Common myeloid progenitor, CD34-positive (primary cell): ENCODE measurements around the gene TTC27.

Experiments used
- CTCF ChIA-PET: fragments of 350-600 bp; sonication (Branson Sonifier 250); formaldehyde crosslinking; loops from one replicate; lab custom pipeline; 2021; ENCODE audit warnings: antibody characterized with exemption; lab: Charles Lee
- POLR2A ChIA-PET: fragments of 350-600 bp; sonication (Branson Sonifier 250); formaldehyde crosslinking; loops from one replicate; lab custom pipeline; 2021; ENCODE audit warnings: antibody characterized with exemption; lab: Charles Lee
- DNase-seq, 3 donors: peaks; one replicate each; pipeline versions ENCODE4 v3.0.0 to v3.0.0-alpha.2; 2013
- H3K27ac ChIP-seq, 2 experiments: 1 replicate in 1 of 2; 2 replicates in 1 of 2; pipeline ENCODE4 v1.7.0; 2013; ENCODE audit warnings: inconsistent platforms in 2 of 2, low read length in 2 of 2, mild to moderate bottlenecking in 2 of 2, low read depth in 1 of 2, moderate library complexity in 1 of 2; ENCODE audit not compliant: severe bottlenecking in 2 of 2, insufficient read depth in 1 of 2, poor library complexity in 1 of 2
- H3K27me3 ChIP-seq, 5 experiments: replicated peaks in 2 of 5; 1 replicate in 3 of 5; 2 replicates in 2 of 5; pipeline versions ENCODE4 v1.6.1 to v1.7.0; 2013; ENCODE audit warnings: low read length in 4 of 5, mild to moderate bottlenecking in 2 of 5, moderate library complexity in 2 of 5, inconsistent platforms in 1 of 5; ENCODE audit not compliant: insufficient read depth in 5 of 5, control insufficient read depth in 4 of 5
- H3K36me3 ChIP-seq, 4 experiments: 1 replicate in 2 of 4; 2 replicates in 2 of 4; pipeline versions ENCODE4 v1.6.1 to v1.7.0; 2013; ENCODE audit warnings: low read length in 3 of 4, control low read depth in 1 of 4, mild to moderate bottlenecking in 1 of 4; ENCODE audit not compliant: control insufficient read depth in 4 of 4, insufficient read depth in 4 of 4
- H3K4me1 ChIP-seq, 4 experiments: 1 replicate in 3 of 4; 2 replicates in 1 of 4; pipeline versions ENCODE4 v1.6.1 to v1.7.1; 2013; ENCODE audit warnings: low read length in 3 of 4, mild to moderate bottlenecking in 3 of 4, control low read depth in 1 of 4, inconsistent platforms in 1 of 4, moderate library complexity in 1 of 4; ENCODE audit not compliant: control insufficient read depth in 4 of 4, insufficient read depth in 4 of 4; ENCODE audit errors: control extremely low read depth in 1 of 4
- H3K4me3 ChIP-seq, 7 experiments: 1 replicate in 4 of 7; 2 replicates in 3 of 7; pipeline versions ENCODE4 v1.5.1 to v1.7.0; 2013; ENCODE audit warnings: mild to moderate bottlenecking in 7 of 7, low read length in 6 of 7, moderate library complexity in 6 of 7, inconsistent platforms in 2 of 7, low read depth in 2 of 7, control low read depth in 1 of 7; ENCODE audit not compliant: insufficient read depth in 4 of 7, control insufficient read depth in 1 of 7; ENCODE audit errors: extremely low read depth in 1 of 7
- H3K9me3 ChIP-seq, 5 experiments: 1 replicate in 4 of 5; 2 replicates in 1 of 5; pipeline versions ENCODE4 v1.6.1 to v1.7.1; 2013; ENCODE audit warnings: low read length in 4 of 5, mild to moderate bottlenecking in 2 of 5, inconsistent platforms in 1 of 5, low read depth in 1 of 5, moderate library complexity in 1 of 5; ENCODE audit not compliant: control insufficient read depth in 4 of 5, insufficient read depth in 2 of 5; ENCODE audit errors: control extremely low read depth in 1 of 5
- WGBS: methylation state at CpG from one replicate; pipeline ENCODE4 v1.1.5; 2013; ENCODE audit not compliant: insufficient coverage; 5-methylcytosine and 5-hydroxymethylcytosine counted together

Gene TTC27

DNA sequence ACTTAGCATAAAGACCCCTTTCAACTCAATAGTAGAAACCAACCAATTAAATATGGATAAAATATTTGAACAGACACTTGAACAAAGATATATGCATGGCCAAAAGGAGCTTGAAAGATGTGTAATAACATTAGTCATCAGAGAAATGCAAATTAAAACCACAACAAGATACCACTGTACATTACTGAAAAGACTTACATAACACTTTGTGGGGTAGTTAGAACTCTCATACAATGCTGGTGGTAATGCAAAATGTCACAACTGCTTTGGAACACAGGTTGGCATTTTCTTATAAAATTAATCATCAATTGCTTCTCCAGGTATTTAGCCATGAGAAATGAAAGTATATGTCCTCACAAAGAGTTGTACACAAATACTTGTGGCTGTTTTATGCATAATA is 60.7 kb downstream of the TTC27 start:
- Histone ChIP-seq H3K4me1 (no peaks in the 10 kb centered on the region), H3K27me3 (no peaks in the 10 kb centered on the region), H3K9me3 (no peaks in the 10 kb centered on the region), H3K4me3 (no peak overlapping the region), H3K27ac (no peak overlapping the region), H3K36me3 (peaks cover 0 to 6% (median 0%) of the 10 kb centered on the region in 4 experiments)
- POLR2A ChIA-PET: no interaction called here
- CTCF ChIA-PET: no interaction called here
- peak in 2 of 3 donors; percentile 20 to 35 for DNase-seq

DNA sequence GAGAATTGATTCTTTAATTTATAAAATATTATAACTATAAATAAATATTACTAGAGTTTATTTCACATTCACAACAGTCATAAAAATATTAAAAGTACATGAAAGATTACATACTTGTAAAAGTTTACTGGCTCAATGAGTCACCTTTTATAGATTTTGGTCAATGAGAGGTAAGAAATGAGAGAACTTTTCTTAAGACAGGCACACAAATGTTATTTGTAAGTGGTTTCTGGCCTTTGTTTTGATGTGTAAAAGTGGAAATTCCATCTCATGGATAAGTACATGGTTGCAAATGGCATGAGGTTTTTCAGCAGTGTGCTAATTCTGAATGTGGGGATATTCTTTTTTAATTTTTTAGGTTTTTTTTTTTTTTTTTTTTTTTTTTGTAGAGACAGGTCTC is 63.8 kb downstream of the TTC27 start:
- no peaks in the 10 kb centered on the region for H3K27me3 ChIP-seq
- CTCF ChIA-PET: no interaction called here
- no peak for DNase-seq
- H3K4me3 ChIP-seq: no peak overlapping the region
- peaks cover 0 to 2% (median 0%) of the 10 kb centered on the region in 4 experiments for H3K36me3 ChIP-seq
- no peaks in the 10 kb centered on the region for H3K4me1 ChIP-seq
- H3K9me3 ChIP-seq: no peaks in the 10 kb centered on the region
- no peak overlapping the region for H3K27ac ChIP-seq
- POLR2A ChIA-PET: no interaction called here

DNA sequence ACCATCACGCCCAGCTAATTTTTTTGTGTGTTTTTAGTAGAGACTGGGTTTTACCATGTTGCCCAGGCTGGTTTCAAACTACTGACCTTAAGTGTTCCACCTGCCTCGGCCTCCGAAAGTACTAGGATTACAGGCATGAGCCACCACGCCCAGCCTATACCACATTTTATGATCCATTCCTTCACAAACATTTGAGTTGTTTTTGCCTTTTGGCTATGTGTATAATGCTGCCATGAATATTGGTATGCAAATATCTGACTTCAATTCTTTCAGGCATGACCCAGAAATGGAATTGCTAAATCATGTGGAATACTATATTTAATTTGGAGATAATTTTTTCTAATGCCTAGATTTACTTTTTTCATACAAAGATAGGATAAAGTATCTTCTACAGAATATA is 68.6 kb downstream of the TTC27 start:
- POLR2A ChIA-PET: no interaction called here
- no peaks in the 10 kb centered on the region for H3K27me3 ChIP-seq
- peaks cover 0 to 8% (median 2%) of the 10 kb centered on the region in 4 experiments for H3K36me3 ChIP-seq
- no CpG with 5 or more reads among the region's 4 CpGs for WGBS
- H3K27ac ChIP-seq: no peak overlapping the region
- no peaks in the 10 kb centered on the region for H3K9me3 ChIP-seq
- H3K4me1 ChIP-seq: no peaks in the 10 kb centered on the region
- CTCF ChIA-PET: no interaction called here
- DNase-seq: no peak
- H3K4me3 ChIP-seq: no peak overlapping the region

DNA sequence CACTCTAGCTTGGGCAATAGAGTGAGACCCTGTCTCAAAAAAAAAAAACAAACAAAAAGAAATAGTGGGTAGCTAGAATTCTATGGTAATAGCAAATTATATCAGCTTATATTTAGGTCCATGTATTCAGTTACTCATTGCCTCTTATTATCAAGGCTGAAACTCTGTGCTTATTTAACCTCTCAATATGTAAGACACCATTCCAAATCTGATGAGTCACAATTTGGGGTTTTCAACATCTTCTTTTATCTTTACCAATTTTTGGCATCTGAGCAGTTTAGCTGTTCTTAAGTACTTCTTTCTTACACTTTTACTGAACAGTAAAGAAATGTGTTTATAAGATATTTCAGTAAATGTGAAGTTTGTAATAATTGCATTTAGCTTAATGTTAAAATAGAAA is 69.3 kb downstream of the TTC27 start:
- no peaks in the 10 kb centered on the region for H3K9me3 ChIP-seq
- H3K36me3 ChIP-seq: peaks cover 0 to 8% (median 2%) of the 10 kb centered on the region in 4 experiments
- H3K27me3 ChIP-seq: no peaks in the 10 kb centered on the region
- H3K4me1 ChIP-seq: no peaks in the 10 kb centered on the region
- CTCF ChIA-PET: no interaction called here
- H3K4me3 ChIP-seq: no peak overlapping the region
- DNase-seq: peak; percentile 18 to 63 (median 47)
- POLR2A ChIA-PET: no interaction called here
- H3K27ac ChIP-seq: no peak overlapping the region

DNA sequence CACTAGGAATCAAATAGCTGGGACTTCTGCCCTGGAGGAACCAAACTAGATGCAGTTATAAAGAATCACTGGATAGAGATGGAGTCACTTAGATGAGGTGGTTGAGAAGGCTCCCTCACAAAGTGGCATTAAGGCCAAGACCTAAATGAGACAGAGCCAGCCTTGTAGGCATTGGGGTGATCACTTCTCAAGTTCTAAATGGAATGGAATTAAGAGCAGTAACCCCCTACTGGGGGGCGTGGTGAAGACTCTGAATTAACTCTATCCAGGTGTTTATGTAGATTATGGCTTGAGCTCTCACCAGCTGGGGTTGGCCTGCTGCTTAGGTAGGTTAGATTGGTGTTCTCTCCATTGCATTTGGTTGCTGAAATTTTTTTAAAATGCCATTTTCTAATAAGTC is 71.3 kb downstream of the TTC27 start:
- no peak overlapping the region for H3K27ac ChIP-seq
- peaks cover 5 to 12% (median 8%) of the 10 kb centered on the region in 4 experiments for H3K36me3 ChIP-seq
- DNase-seq: no peak
- no peaks in the 10 kb centered on the region for H3K4me1 ChIP-seq
- H3K4me3 ChIP-seq: no peak overlapping the region
- ChIA-PET CTCF (interaction anchor here (1.3 kb wide), 1 partner anchor 673 kb away, joined by 4 read pairs; no protein-coding TSS in a partner anchor), POLR2A (no interaction called here)
- H3K27me3 ChIP-seq: no peaks in the 10 kb centered on the region
- 100% methylated on average over 1 of the region's 1 CpG for WGBS
- H3K9me3 ChIP-seq: no peaks in the 10 kb centered on the region

DNA sequence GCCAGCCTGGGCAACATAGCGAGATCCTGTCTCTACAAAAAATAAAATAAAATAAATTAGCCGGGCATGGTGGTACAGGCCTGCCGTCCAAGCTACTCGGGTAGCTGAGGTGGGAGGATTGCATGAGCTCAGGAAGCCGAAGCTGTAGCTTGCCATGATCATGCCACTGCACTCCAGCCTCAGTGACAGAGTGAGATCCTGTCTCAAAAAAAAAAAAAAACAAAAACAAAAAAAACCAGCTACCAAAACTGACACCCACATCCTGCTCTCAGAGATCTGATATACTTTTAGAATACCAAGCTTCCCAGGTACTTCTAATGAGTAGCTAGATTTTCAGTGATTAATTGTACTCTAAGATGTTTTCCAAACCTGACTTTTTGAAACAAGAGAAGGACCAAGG is 74.0 kb downstream of the TTC27 start:
- no peak overlapping the region for H3K4me3 ChIP-seq
- H3K27ac ChIP-seq: no peak overlapping the region
- 100% methylated on average over 1 of the region's 5 CpGs for WGBS
- CTCF ChIA-PET: no interaction called here
- H3K9me3 ChIP-seq: no peaks in the 10 kb centered on the region
- peaks cover 5 to 26% (median 8%) of the 10 kb centered on the region in 4 experiments for H3K36me3 ChIP-seq
- H3K27me3 ChIP-seq: no peaks in the 10 kb centered on the region
- POLR2A ChIA-PET: no interaction called here
- H3K4me1 ChIP-seq: no peaks in the 10 kb centered on the region
- DNase-seq: no peak

DNA sequence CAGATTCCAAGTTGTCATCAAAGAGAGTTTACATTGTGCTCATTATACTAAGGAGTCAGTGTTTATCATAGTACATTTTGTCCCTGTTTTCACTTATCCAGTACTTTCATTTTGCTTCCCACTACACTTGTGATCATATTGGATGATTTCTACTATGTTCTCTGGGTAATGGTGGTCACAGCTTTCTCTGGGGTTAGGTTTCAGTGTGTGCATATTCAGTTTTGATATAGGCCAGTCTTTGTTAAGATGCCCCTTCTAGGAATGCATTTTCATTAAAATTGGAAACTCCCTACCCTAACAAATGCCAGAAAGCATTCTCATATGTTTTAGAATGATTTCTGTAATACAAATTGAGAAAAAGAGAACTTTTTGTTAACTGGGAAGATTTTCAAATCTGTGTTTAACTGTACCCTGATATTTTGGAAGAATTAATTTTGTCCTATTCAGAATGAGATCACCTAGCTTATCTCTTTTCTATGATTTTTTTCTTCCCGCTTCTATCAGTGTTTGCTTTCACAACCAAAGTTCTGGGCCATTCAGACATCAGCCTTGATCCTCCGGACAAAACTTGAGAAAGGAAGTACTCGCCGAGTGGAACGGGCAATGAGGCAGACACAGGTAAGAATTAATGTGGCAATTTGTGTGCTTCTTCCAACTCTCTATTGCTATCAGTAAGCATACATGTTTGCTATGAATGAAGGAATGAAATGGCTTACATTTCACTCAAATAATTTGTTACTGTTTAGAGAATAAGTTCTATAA is 74.6 kb downstream of the TTC27 start:
- CTCF ChIA-PET: no interaction called here
- H3K27ac ChIP-seq: no peak overlapping the region
- no peak overlapping the region for H3K4me3 ChIP-seq
- WGBS: 100% methylated on average over 1 of the region's 5 CpGs
- POLR2A ChIA-PET: no interaction called here
- H3K27me3 ChIP-seq: no peaks in the 10 kb centered on the region
- no peaks in the 10 kb centered on the region for H3K9me3 ChIP-seq
- no peaks in the 10 kb centered on the region for H3K4me1 ChIP-seq
- H3K36me3 ChIP-seq: peaks cover 5 to 29% (median 8%) of the 10 kb centered on the region in 4 experiments
- no peak for DNase-seq
